Epithelial cell of prostate (primary cell): ENCODE data around the gene HIC1.

Source experiments
- DNase-seq: peaks from one replicate; pipeline ENCODE4 v3.0.0-alpha.2; 2011; ENCODE audit warnings: low read depth, low spot score
- H3K27ac ChIP-seq: fragments of 450-650 bp; 2 replicates; pipeline ENCODE4 v1.5.1; 2017; ENCODE audit warnings: mild to moderate bottlenecking

HIC1 gene

DNA sequence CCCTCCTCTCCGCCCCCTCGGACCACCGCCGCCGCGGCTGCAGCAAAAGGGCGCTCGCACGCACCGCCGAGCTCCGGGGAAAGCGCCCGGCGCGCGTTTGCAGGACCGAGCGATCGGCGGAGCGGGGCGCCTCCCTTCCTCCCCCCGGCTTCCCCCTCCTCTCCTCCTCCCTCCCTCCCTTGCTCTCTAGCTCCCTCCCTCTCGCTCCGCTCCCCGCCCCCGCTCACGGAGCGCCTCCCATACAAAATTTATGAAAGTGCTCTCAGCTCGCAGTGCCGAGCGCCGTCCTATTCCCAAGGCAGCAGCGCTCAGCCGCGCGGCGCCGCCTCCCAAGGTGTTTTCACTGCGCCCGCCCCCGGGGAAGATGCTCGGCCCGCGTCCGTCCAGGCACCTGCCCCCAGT lies 29.7 kb upstream of the HIC1 start, which contains the start of gene RTN4RL1:
TSS of gene RTN4RL1 (minus strand) at position 115 of the 402 bp plus-strand sequence. CDS start 469 bp downstream, outside the sequence.
- peak; percentile 53 for DNase-seq
- no peak within 1 kb of the TSS for H3K27ac ChIP-seq

DNA sequence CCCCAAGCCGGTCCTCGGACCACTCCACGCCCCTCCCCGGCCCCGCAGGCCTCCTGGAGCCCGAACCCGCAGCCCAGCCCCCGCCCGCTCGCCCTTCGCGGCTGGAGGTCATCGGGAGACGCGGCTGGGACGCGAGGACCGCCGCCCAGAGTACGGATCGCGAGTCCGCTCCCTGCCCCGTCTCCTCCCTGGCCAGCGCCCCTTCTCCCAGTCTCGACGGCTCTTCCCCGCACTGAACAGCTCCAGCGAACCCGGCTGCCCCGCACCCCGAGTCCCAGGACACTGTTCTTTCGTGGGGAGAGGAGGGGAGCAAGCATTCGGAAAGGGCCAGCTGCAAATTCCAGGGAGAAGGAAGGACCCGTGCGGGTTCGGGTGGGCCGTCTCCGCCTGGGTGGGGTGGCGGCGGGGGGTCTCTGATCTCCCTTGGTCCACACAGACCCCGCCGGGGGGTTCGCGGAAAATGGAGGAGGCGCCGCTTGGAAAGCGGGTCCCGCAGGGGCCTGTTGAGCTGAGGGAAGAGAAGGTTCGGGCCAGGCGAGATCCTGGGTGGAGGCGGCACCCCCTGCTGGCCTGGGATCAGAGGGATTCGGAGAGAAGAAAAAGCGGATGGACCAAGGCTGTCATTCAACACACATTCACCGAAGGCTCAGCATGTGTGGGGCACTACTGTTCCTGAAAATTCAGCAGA lies 29.1 kb upstream of the HIC1 start:
- no peak overlapping the region for H3K27ac ChIP-seq
- no peak for DNase-seq

DNA sequence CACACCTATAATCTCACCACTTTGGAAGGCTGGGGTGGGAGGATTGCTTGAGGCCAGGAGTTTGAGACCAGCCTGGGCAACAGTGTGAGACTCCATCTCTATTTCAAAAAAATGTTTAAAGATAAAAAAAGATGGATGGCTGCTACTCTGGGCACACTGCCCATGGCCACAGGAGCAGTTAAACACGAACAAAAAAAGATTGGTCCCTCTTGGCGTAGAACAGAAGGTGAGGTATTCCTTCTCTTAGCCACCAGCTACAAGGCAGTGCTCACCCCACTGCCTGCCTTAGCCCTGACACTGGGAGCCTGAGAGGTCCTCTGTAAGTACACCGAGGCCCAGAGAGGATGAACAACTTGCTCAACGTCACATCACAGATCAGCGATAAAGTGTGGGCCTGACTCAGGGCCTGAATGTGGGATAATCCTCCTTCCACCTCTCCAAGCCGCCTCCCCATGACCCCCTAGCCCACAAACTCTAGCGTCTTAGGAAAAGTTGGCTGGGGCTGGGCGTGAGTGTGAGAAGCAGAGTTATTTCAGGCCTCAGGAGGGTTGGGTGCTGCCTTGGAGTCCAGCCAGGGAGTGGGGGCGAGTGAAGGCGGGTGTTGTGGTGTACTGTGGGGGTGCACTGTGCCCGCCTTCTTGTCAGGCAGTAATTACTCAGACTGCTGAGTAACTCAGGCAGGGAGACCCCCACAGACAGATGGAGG lies 27.2 kb upstream of the HIC1 start:
- no peak for DNase-seq
- no peak overlapping the region for H3K27ac ChIP-seq

DNA sequence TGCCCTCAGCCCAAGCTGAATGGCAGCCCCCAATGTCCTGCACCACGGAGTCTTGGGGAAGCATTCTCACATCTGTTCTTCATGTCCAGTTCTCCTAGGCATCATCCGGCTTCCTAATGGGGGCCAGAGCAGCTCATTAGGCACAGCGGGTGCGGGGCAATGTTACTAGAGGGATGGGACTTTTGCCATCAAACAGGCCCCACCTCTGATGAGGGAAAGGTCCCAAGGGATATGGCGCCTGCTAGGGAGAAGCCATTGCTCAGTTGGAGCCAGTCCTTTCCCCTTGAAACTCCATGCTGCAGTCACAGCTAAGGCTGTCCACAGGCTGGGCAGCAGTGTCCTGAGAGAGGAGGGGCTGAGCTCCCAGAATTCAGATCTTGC lies 26.7 kb upstream of the HIC1 start:
- no peak for DNase-seq
- H3K27ac ChIP-seq, result no peak overlapping the region

DNA sequence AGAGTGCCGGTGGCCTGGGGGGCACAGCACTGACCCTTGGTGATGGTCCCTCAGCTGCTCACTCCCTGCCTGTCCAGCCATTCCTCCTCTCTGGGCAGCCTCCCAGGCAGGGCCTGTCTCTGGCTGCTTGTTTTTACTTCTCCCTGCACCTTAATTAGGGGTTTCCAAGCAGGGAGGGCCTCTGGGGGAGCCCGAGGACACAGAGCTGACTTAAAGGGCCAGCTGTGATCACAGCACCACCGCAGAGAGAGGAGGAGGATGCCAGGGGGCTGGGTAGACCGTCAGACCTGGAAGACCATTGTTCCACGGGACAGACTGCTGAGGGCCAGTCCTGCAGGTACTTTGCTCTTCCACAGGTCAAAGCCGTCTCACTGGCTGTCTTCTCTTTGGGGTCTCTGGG lies 26.2 kb upstream of the HIC1 start:
- H3K27ac ChIP-seq, result no peak overlapping the region
- DNase-seq, result no peak

DNA sequence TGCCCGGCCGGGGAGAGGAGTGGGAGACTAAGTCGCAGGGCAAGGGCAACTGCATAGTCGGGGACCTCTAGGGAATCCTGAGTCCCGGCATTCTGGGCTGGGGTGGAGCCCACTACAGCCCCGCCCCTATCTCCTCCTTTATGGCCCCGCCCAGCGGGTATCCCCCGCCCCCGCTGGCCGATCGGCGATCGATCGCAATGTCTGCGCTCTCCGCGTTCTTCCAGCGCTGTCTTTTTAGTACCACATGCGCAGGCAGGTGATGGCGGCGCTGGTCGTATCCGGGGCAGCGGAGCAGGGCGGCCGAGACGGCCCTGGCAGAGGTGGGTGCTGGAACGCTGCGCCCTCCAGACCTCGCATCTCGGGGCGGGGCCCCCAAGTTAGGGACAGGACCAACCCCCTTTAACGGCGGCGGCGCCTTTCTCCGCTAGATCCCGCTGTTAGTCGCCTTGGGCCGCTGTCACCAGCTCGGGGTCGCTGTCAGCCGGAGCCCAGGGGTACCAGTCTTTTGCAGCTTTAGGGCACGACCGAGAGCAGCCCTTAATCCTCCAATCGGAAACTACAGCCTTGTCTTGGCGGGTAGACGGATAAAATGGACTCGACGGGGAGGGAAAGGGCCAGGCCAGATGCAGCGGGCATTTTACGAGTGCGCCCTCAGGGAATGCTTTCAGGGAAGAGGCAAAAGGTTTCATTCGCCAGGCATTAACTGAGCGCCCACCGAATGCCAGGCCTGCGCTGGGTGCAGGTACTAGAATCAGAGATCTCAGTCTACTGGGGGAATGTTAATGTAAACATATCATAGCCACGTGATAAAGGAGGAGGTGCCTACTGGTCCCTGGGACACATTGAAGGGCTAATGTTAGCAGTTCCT lies 24.8 kb upstream of the HIC1 start, which contains the start of gene DPH1:
TSS of gene DPH1 (plus strand) at position 243 of the 868 bp plus-strand sequence. CDS start at position 260, 17 bp downstream.
- peak; percentile 40 for DNase-seq
- H3K27ac ChIP-seq, result no peak within 1 kb of the TSS

DNA sequence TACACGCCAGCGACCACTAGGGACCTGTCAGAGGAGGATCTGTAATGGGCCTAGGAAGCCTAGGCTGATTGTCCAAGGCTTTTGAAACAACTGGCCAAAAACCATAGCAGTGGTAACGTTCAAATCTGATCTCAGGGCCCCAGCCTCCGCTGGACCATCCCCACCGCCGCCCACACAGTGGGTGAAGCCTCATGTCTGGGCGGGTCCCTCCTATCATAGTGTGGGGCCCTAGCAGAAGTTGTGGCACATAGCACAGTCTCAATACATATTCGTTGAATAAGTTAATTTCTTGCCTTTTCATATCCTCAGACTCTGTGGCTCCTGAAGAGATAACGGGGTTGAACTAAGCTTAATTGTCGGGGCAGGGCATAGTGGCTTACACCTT lies 24.1 kb upstream of the HIC1 start:
- no peak overlapping the region for H3K27ac ChIP-seq
- DNase-seq, result no peak

DNA sequence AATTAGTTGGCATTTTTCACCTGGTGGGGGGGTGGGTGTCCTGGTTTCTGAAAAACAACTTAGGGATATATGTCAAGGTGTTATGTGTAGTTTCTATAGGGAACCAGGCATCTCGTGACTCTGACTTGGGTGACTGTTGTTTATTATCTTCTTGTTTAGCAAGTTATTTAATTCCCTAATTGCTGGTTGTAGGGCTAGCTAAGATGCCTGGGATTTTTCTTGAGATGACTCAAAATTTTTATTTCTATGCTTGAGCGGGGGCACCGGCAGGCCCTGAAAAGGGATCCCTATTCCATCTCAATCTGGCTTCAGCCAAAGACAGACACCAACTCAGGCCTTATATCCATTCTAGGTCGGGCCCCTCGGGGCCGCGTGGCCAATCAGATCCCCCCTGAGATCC lies 21.8 kb upstream of the HIC1 start:
- no peak for DNase-seq
- H3K27ac ChIP-seq, result no peak overlapping the region

DNA sequence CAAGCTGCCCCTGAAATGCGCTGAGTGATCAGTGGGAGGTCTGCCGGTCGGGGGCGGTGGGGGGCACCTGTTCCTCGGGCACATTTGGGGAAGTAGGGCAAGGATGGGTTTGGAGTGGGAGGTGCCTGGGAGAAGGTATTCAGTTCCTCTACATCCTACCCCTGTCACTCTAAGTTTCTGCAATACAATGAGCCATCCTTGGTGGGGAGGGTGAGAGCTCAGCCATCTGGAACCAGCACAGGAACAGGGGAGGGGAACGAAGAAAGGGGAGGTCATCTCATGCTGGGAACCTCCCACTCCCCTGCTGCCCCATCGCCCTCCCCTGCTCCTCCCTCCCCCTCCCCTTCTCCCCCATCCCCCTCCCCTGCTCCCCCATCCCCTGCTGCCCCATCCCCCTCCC lies 20.7 kb upstream of the HIC1 start:
- H3K27ac ChIP-seq, result no peak overlapping the region
- DNase-seq, result no peak

DNA sequence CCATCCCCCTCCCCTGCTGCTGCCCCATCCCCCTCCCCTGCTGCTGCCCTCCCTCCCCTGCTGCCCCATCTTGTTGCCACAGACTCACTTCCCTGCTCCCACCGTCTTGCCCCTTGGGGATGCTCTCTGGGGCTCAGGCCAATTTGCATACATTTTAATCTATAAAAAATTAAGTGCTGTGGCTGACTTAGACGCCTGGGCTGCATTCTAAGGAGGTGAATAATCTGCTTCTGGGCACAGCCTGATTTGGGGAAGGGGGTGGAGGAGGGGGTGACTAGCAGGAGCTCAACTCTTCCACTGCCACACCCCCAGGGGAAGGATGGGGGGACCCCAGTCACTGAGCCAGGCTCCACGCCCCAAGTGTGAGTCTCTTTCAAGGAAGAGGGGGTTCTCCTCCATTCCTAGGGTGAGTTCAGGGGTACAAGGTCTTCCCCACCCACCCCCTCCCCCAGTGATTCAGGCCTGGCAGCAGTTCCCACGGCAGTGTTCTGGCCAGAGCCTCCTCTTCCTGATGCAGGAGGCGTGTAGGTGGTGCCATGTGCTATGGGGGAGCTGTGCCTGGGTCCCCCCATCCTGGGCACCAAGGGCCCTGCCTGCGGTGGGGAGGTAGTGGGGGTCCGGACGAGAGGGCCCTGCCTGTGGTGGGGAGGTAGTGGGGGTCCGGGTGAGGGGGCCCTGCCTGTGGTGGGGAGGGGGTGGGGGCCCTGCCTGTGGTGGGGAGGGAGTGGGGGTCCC lies 19.9 kb upstream of the HIC1 start:
- DNase-seq, result no peak
- no peak overlapping the region for H3K27ac ChIP-seq

DNA sequence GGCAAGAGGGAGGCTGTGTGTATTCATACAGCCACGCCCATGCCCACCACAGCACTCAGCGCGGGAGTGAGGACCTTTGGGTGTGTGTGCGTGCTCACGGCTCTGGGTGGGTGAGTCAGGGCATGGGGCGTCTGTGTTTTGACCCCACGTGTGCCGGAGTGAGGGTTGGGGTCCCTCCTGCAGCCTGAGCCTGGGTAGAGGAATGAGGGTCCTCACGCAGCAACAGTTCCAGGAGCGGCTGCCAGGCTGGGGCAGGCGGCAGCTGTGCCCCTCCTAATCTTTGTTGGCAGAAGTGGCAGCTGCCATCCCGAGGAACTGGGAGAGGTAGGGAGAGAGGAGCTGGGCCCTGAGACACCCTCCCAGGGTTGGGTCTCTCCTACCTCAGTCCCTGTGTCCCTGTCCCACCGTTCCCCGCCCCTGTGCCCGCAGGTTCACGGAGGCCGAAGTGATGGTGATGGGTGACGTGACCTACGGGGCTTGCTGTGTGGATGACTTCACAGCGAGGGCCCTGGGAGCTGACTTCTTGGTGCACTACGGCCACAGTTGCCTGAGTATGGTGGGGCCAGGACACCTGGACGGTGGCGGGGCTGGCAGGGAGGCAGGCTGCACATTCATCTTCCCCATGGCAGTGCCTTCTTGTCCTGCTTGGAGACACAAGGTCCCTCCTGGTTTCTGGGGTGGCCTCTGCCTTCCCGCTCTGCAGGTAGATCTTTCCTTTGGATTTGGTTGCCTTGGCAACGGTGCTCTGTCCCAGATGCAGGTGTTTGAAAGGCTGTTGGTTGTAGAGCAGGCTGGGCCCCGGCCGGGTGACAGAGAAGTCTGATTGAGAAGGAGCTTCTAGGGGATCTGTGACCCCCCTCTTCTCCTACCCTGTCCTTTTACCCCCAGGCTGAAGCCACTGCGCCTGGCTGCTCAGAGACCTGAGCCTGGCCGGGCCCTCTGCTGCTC lies 19.1 kb upstream of the HIC1 start:
- DNase-seq, result no peak
- H3K27ac ChIP-seq, result no peak overlapping the region

DNA sequence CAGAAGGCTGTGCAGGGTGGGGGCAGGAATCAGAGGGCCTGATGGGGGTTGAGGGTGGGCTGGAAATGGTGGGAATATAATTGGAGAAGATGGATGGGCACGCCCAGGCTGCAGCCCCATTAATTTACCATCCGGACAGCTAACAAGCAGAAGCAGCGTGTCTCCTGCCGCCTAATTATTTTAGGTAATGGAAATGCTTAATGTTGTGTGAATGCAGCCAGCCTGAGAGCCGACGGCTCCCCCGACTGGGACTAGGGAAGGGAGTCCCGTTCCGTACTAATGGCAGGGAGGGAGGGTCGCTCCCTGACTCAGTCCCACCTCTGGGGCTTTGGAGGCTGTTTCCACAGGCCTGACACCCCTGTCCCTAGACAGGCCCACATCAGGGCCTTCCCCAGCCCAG lies 17.7 kb upstream of the HIC1 start:
- no peak overlapping the region for H3K27ac ChIP-seq
- no peak for DNase-seq

DNA sequence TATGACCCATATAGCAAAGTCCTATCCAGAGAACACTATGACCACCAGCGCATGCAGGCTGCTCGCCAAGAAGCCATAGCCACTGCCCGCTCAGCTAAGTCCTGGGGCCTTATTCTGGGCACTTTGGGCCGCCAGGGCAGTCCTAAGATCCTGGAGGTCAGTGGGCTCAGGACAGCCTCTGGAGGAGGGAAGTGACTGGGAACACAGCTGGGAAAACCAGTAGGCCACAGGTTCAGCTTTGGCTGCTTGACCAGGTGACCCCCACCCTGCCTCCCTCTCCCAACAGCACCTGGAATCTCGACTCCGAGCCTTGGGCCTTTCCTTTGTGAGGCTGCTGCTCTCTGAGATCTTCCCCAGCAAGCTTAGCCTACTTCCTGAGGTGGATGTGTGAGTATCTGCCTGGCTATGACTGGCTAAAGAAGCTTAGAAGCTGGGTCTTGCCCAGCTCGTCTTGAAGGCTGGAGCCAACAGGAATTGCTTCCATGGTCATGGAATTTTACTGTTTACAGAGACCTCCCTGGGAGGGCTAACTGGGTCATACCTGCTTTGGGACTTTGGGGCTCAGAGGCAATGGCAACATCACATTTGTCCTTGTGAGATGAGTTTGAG lies 14.6 kb upstream of the HIC1 start:
- no peak for DNase-seq
- no peak overlapping the region for H3K27ac ChIP-seq

DNA sequence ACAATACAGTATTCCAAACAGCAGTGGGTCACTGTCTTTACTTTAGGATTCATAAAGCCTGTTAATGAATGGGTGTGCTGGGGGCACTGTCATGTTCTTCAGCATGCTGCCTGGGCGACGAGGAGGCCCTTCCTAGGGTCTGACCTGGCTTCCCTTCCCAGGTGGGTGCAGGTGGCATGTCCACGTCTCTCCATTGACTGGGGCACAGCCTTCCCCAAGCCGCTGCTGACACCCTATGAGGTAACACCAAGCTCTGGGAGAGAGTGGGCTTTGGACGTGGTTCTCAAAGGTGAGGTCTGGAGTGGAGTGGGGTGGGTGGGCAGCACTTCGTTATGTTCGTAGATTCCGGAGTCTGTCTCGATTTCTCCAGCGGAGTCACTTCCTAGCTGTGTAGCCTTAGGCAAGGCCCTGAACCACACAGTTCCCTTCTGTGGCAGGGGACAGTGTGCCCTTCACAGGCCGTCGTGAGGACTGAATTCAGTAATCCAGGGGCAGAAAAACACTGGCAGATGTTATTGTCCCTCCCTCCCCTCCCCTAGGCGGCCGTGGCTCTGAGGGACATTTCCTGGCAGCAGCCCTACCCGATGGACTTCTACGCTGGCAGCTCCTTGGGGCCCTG lies 13.9 kb upstream of the HIC1 start:
- H3K27ac ChIP-seq, result no peak overlapping the region
- DNase-seq, result no peak

DNA sequence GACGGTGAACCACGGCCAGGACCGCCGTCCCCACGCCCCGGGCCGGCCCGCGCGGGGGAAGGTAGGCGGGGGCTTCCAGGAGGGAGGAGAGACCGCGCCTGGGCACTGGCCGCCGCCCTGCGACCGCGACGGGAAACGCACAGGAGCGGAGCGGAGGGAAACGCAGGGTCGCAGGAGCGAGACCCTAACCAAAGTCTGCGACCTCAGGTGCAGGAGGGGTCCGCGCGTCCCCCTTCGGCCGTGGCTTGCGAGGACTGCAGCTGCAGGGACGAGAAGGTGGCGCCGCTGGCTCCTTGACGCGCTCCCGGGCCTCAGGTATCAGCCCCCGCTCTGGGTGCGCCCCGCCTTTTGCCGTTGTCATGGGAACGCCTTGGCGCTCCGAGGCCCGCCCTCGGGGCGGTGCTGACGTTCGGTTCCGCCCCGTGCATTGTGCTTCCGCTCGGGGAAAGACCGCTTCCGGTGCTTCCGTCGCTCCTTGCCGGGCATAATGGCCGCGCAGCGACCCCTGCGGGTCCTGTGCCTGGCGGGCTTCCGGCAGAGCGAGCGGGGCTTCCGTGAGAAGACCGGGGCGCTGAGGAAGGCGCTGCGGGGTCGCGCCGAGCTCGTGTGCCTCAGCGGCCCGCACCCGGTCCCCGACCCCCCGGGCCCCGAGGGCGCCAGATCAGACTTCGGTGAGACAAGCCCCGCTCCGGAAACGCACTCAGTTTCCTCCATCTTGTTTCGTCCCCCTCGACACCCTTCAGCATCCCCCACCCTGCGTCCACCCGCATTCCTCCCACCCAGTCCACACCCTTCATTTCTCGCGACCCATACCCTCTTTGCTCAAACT lies 13.1 kb upstream of the HIC1 start, which contains the start of gene OVCA2:
TSS of gene OVCA2 (plus strand) at position 462 of the 829 bp plus-strand sequence. CDS start at position 488, 26 bp downstream.
- DNase-seq, result peak; percentile 51
- H3K27ac ChIP-seq, result peak within 1 kb of the TSS; percentile 78

DNA sequence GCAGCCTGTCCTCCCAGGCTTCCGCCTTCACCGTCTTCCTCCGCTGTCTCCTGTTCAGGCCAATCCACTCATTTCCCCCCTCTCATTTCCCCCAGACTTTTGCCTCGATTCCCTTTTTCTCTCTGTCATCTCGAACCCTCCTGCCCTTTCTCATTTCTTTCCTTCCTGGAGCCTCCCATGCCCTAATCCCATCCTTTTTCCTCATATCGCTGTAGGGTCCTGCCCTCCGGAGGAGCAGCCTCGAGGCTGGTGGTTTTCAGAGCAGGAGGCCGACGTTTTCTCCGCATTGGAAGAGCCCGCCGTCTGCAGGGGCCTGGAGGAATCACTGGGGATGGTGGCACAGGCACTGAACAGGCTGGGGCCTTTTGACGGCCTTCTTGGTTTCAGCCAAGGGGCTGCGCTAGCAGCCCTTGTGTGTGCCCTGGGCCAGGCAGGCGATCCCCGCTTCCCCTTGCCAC lies 12.5 kb upstream of the HIC1 start:
- DNase-seq, result no peak
- H3K27ac ChIP-seq, result peak overlapping the region; percentile 78

DNA sequence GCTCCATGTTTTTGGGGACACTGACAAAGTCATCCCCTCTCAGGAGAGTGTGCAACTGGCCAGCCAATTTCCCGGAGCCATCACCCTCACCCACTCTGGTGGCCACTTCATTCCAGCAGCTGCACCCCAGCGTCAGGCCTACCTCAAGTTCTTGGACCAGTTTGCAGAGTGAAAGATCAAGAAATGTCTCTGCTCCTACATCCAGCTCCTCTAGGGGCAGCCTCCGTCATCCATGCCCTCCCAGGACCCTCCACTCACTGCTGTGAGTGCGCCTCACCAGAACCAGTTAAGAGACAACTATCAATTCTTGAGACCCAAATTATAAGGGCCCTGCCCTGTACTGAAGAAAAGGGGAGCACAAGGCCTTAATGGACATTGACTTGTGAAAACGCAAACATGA lies 12.0 kb upstream of the HIC1 start:
- H3K27ac ChIP-seq, result peak overlapping the region; percentile 78
- DNase-seq, result no peak
